ENCODE data around the gene ECM1. TPM values are rescaled to one million over a fixed set of nuclear protein-coding genes. Genes with fewer than 3 reads are reported as not detected.
A peak's percentile ranks its signal among the peaks of the same experiment; 100 is the strongest.

Gene ECM1
- total and polyA plus RNA-seq, 2 experiments from 2014 or later, result 160 to 282 TPM

- no peaks in the 10 kb centered on the region for H3K9me2 ChIP-seq (ENCODE audit: insufficient read depth)
- no peaks in the 10 kb centered on the region for H3K27me3 ChIP-seq (replicated peaks; ENCODE audit: insufficient read depth)
- H3K4me3 ChIP-seq, result no peak overlapping the region
- peaks cover 54% of the 10 kb centered on the region for H3K4me1 ChIP-seq (ENCODE audit: insufficient read depth)
- H4K20me1 ChIP-seq (ENCODE audit: insufficient read depth), result no peaks in the 10 kb centered on the region
- H3K27ac ChIP-seq, result no peak overlapping the region
- TF ChIP-seq EZH2phosphoT487 (IDR thresholded peaks at IDR 0.05; ENCODE audit: insufficient read depth, low read depth), result no peak
- no peak for TF ChIP-seq EZH2 (IDR thresholded peaks at IDR 0.05; ENCODE audit: insufficient read depth, poor library complexity, severe bottlenecking)
- DNase-seq, result no peak
- no peak overlapping the region for H3K9ac ChIP-seq
- no peak overlapping the region for H3K4me2 ChIP-seq (ENCODE audit: unreplicated experiment)
- no peaks in the 10 kb centered on the region for H3K36me3 ChIP-seq (ENCODE audit: low read depth)
- H2AFZ ChIP-seq, result no peak overlapping the region
- WGBS, 2 experiments (ENCODE audit: low coverage in 1 of 2, low lambda C conversion rate in 2 of 2, missing lambda C conversion rate in 2 of 2), result 96 to 98% methylated on average over 14 of the region's 14 CpGs
- H3F3A ChIP-seq (ENCODE audit: insufficient read depth), result peaks cover 47% of the 10 kb centered on the region
- in situ Hi-C loops (cut with MboI), result no loop called here
- H3K79me2 ChIP-seq (ENCODE audit: insufficient read depth), result no peaks in the 10 kb centered on the region
- no peaks in the 10 kb centered on the region for H3K9me3 ChIP-seq (ENCODE audit: low read depth)
These were observed 22.7 kb downstream of the ECM1 start for GRCh38 chr1:150530491-150531159.

DNA sequence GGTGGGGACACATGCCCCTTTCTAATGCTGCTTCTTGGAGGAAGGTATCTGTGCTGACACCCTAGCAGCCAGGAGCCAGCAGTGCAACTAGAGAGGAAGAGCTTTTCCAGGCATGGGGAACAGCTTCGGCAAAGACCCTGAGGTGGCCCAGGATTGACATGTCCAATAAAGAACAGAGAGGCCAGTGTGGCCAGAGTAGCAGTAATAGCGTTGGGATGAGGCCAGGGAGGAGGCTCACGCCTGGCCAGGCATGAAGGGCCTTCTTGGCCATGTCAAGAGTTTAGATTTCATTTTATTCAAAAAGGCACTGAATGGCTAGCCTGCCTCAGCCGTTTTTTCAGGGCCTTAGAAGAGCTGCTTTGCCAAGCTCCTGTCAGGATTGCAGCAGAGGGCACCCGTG, 25.0 kb downstream of the ECM1 start:
- Histone ChIP-seq H3K27ac (peak overlapping the region; percentile 82), H3K9me3 (ENCODE audit: low read depth) (no peaks in the 10 kb centered on the region), H3K79me2 (ENCODE audit: insufficient read depth) (no peaks in the 10 kb centered on the region), H3F3A (ENCODE audit: insufficient read depth) (peaks cover 59% of the 10 kb centered on the region), H2AFZ (peak overlapping the region; percentile 65), H3K4me2 (ENCODE audit: unreplicated experiment) (peak overlapping the region; percentile 26), H4K20me1 (ENCODE audit: insufficient read depth) (no peaks in the 10 kb centered on the region), H3K9ac (peak overlapping the region; percentile 68), H3K9me2 (ENCODE audit: insufficient read depth) (no peaks in the 10 kb centered on the region), H3K27me3 (replicated peaks; ENCODE audit: insufficient read depth) (no peaks in the 10 kb centered on the region), H3K4me3 (0 out of 2 replicates have a peak overlapping the region, but pooled peaks have one; percentile 8), H3K4me1 (ENCODE audit: insufficient read depth) (peaks cover 70% of the 10 kb centered on the region), H3K36me3 (ENCODE audit: low read depth) (no peaks in the 10 kb centered on the region)
- 8 to 17% methylated on average over 5 of the region's 5 CpGs for WGBS, 2 experiments (ENCODE audit: low coverage in 1 of 2, low lambda C conversion rate in 2 of 2, missing lambda C conversion rate in 2 of 2)
- peak; percentile 25 for DNase-seq
- TF ChIP-seq EZH2 (IDR thresholded peaks at IDR 0.05; ENCODE audit: insufficient read depth, poor library complexity, severe bottlenecking) (no peak), EZH2phosphoT487 (IDR thresholded peaks at IDR 0.05; ENCODE audit: insufficient read depth, low read depth) (no peak)
- in situ Hi-C loops (cut with MboI), result no loop called here

- H3K9me3 ChIP-seq (ENCODE audit: low read depth), result no peaks in the 10 kb centered on the region
- no peak overlapping the region for H3K9ac ChIP-seq
- peaks cover 49% of the 10 kb centered on the region for H3F3A ChIP-seq (ENCODE audit: insufficient read depth)
- peaks cover 70% of the 10 kb centered on the region for H3K4me1 ChIP-seq (ENCODE audit: insufficient read depth)
- no peaks in the 10 kb centered on the region for H4K20me1 ChIP-seq (ENCODE audit: insufficient read depth)
- no peaks in the 10 kb centered on the region for H3K79me2 ChIP-seq (ENCODE audit: insufficient read depth)
- no peak overlapping the region for H3K27ac ChIP-seq
- H3K27me3 ChIP-seq (replicated peaks; ENCODE audit: insufficient read depth), result no peaks in the 10 kb centered on the region
- TF ChIP-seq EZH2 (IDR thresholded peaks at IDR 0.05; ENCODE audit: insufficient read depth, poor library complexity, severe bottlenecking), result no peak
- TF ChIP-seq EZH2phosphoT487 (IDR thresholded peaks at IDR 0.05; ENCODE audit: insufficient read depth, low read depth), result no peak
- no peak overlapping the region for H3K4me3 ChIP-seq
- DNase-seq, result no peak
- in situ Hi-C loops (cut with MboI), result no loop called here
- no peak overlapping the region for H3K4me2 ChIP-seq (ENCODE audit: unreplicated experiment)
- H3K36me3 ChIP-seq (ENCODE audit: low read depth), result no peaks in the 10 kb centered on the region
- no peak overlapping the region for H2AFZ ChIP-seq
- 97 to 99% methylated on average over 6 of the region's 6 CpGs for WGBS, 2 experiments (ENCODE audit: low coverage in 1 of 2, low lambda C conversion rate in 2 of 2, missing lambda C conversion rate in 2 of 2)
- no peaks in the 10 kb centered on the region for H3K9me2 ChIP-seq (ENCODE audit: insufficient read depth)
These were observed 26.1 kb downstream of the ECM1 start for GRCh38 chr1:150534002-150534401.

DNA sequence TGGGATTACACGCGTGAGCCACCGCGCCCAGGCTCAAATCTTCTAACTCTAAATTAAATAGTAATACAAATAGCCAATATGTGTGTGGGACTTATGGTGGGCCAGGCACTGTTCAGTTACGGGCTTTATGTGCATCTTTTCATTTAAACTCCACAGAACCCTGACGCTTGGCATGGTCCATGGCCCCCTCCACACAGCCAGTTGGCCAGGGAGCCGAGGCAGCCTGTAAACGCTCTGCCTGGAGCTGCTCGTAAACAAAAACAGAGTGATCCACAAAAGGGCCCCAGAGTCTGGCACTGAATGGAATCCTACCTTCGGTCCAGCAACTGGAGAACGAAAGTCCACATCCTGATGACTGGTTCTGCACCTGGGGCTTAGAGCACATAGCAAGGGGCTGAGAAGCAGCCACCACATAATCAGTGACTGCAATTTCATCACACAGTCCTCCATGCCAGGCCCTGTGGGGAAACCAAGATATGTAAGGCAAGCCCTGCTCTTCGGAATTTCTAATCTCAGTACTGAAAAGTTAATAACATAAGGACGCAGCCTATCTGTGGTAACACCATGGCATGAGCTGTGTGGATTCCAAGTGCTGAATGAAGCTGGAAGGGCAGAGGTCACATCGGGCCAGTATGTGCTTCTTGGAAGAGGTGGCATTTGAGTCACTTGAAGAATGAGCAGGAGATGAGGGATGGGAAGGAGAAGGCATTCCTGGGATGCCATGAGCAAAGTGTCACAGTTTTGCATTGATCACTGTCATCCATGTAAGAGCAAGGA, 27.8 kb downstream of the ECM1 start:
- H3K36me3 ChIP-seq (ENCODE audit: low read depth), result no peaks in the 10 kb centered on the region
- no peak overlapping the region for H3K4me3 ChIP-seq
- H3K4me1 ChIP-seq (ENCODE audit: insufficient read depth), result peaks cover 67% of the 10 kb centered on the region
- WGBS, 2 experiments (ENCODE audit: low coverage in 1 of 2, low lambda C conversion rate in 2 of 2, missing lambda C conversion rate in 2 of 2), result 36 to 37% methylated on average over 14 of the region's 14 CpGs
- H3K9ac ChIP-seq, result peak overlapping the region; percentile 31
- no peaks in the 10 kb centered on the region for H3K79me2 ChIP-seq (ENCODE audit: insufficient read depth)
- no peaks in the 10 kb centered on the region for H3K9me3 ChIP-seq (ENCODE audit: low read depth)
- peaks cover 45% of the 10 kb centered on the region for H3F3A ChIP-seq (ENCODE audit: insufficient read depth)
- in situ Hi-C loops (cut with MboI), result no loop called here
- peak overlapping the region; percentile 27; the same call in 1 of the 2 replicates for H2AFZ ChIP-seq
- no peak for TF ChIP-seq EZH2 (IDR thresholded peaks at IDR 0.05; ENCODE audit: insufficient read depth, poor library complexity, severe bottlenecking)
- no peak for TF ChIP-seq EZH2phosphoT487 (IDR thresholded peaks at IDR 0.05; ENCODE audit: insufficient read depth, low read depth)
- peak overlapping the region; percentile 74 for H3K27ac ChIP-seq
- no peaks in the 10 kb centered on the region for H3K9me2 ChIP-seq (ENCODE audit: insufficient read depth)
- DNase-seq, result peak; percentile 83
- no peaks in the 10 kb centered on the region for H3K27me3 ChIP-seq (replicated peaks; ENCODE audit: insufficient read depth)
- peak overlapping the region; percentile 22 for H3K4me2 ChIP-seq (ENCODE audit: unreplicated experiment)
- no peaks in the 10 kb centered on the region for H4K20me1 ChIP-seq (ENCODE audit: insufficient read depth)

Measured in GM23248 (cell line).